GM19035 (cell line): ENCODE measurements around the gene ITPK1.
"Not testable (repeated sequence)": the region's sequence is repeated elsewhere in the genome, so short reads cannot be mapped to it uniquely, and the experiment has no call there.

Experiments
- ATAC-seq: cut with Tn5 transposase; IDR thresholded peaks from one replicate; pipeline ENCODE4 v1.9.1; 2021; ENCODE audit not compliant: unreplicated experiment

The ITPK1 gene

DNA sequence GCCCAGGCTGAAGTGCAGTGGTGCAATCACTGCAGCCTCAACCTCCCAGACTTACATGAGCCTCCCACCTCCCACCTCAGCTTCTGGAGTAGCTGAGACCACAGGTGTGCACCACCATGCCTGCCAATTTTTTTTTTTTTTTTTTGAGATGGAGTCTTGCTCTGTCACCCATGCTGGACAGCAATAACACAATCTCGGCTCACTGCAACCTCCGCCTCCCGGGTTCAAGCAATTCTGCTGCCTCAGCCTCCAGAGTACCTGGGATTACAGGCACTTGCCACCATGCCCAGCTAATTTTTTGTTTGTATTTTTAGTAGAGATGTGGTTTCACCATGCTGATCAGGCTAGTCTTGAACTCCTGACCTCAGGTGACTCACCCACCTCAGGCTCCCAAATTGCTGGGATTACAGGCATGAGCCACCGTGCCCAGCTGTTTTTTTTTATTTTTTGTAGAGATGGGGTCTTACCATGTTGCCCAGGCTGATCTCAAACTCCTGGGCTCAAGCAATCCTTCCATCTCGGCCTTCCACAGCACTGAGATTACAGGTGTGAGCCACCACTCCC lies 15.6 kb upstream of the ITPK1 start:
- not testable (repeated sequence) for ATAC-seq

DNA sequence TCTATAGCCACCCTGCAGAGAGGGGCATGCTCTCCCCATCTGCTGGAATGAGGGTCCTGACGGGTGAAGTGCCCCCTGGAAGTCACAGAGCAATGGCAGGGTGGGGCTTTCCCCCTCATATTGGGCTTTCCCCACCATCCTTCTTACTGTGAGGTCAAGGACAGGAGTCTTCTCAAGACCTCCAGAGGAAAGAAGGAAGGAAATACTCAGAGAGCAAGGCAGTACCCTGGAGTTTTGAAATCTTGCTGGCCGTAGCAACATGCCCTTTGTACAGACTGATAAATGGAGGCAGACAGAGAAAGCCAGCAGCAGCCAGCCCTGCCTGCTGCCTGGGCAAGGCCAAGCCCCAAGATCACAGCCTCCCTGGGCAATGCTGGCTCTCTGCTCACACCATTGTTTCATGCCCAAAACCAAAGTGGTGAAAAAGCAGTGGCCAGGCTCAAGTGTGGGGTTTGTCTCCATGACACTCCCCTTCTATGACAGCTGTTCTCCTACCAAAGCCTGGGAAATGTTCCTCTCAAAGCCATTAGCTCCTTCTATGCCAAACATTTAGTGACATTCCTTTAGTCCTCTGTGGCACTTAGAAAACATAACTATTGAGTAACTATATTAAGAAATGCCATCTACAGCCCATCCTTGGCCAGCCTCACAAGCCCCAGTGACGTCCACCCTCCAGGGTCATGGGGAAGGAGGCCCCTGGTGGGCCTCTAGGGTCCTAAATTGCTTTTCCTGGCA lies 13.2 kb upstream of the ITPK1 start:
- ATAC-seq, result no peak

DNA sequence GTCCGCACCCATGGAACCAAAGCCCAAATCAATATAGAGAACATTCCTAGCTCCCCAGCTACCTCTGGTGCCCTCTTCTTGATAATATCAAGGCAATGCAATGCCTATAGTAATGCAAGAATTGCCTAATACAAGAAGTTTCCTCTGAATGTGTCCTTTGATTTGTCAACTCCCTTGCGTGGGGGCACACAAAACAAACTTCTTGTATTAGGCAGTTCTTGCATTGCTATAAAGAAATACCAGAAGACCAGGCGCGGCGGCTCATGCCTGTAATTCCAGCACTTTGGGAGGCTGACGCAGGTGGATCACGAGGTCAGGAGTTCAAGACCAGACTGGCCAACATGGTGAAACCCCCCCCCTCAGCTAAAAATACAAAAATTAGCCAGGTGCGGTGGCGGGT lies 10.4 kb upstream of the ITPK1 start:
- no peak for ATAC-seq

DNA sequence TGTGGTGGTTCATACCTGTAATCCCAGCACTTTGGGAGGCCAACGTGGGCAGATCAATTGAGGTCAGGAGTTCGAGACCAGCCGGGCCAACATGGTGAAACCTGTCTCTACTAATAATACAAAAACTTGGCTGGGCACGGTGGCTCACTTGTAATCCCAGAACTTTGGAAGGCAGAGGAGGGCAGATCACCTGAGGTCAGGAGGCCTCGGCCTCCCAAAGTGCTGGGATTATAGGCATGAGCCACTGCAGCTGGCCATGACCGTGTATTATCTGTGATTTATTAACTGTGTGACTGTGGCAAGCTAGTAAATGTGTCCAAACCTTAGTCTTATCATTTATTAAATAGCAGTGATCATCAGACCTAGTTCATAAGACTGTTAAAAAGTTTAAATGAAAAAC lies 7.1 kb upstream of the ITPK1 start:
- no peak for ATAC-seq

DNA sequence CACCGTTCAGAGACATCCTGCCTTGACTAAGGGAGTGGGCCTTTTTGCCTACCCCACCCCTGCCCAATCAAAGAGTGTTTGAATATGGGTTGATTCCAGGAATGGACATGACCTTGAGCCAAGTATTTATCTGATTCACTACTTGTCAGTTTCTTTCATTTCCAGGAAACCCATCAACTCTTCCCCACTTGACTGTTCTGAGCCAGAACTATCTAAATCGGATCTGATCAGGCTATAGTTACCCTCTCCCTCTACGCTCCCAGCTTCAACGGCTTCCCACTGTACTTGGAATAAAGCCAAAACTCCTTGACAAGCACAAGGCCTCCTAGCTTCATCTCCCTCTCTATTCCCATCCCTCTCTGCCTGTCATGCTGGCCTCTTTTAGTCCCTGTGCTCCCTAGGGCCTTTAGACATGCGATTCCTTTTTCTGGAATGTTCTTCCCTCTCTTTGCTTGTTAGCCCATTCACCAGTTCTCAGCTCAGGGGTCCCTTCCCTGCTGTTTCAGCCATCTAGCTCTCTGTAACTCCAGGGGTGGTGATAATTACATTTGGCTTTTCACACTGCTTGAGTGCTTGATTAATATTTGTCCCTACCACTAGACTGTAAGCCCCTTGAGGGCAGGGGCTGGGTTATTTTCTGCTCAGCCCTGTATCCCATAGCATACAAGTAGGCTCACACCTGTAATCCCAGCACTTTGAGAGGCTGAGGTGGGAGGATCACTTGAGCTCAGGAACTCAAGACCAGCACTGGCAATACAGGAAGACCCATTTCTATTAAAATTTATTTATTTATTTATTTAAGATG lies 5.5 kb upstream of the ITPK1 start:
- ATAC-seq, result no peak

DNA sequence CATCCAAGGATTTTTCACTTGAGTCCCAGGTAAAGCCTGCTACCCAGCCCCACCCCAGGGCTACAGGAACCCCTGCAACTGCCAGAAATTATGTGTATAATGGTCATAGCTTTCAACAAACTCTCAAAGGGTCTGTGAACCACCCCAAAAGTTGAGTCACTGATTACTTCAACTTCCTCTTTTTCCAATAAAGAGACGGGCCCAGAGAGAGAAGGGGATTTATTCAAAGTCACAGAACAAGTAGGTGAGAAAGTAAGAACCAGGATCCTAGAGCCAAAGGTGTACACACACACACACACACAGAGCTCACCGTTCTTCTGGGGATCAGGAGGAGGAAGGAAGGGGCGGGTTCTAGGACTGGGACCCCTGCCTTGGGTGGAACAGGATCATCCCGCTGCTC lies 4.8 kb upstream of the ITPK1 start:
- ATAC-seq, result no peak

DNA sequence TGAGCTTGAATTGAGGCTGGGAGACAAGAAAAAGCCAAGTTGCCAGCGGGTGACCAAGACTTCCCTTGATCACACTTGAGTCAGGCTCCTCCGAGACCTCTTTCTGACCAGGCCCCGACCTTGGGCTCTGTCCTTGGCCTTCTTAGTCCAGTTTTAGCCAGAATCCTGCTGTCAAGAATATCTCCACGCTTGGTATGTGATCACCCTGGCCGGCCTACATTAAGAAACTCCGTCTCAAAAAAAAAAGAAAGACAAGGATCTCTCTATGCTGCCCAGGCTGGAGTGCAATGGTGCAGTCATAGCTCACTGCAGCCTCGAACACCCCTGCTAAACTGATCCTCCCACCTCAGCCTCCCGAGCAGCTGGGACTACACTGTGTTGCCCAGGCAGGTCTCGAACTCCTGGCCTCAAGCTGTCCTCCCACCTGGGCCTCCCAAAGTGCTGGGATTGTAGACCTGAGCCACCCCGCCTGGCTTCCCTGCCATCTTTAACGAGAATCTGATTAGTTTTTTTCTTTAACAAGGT lies 1.0 kb upstream of the ITPK1 start:
- ATAC-seq, result no peak

DNA sequence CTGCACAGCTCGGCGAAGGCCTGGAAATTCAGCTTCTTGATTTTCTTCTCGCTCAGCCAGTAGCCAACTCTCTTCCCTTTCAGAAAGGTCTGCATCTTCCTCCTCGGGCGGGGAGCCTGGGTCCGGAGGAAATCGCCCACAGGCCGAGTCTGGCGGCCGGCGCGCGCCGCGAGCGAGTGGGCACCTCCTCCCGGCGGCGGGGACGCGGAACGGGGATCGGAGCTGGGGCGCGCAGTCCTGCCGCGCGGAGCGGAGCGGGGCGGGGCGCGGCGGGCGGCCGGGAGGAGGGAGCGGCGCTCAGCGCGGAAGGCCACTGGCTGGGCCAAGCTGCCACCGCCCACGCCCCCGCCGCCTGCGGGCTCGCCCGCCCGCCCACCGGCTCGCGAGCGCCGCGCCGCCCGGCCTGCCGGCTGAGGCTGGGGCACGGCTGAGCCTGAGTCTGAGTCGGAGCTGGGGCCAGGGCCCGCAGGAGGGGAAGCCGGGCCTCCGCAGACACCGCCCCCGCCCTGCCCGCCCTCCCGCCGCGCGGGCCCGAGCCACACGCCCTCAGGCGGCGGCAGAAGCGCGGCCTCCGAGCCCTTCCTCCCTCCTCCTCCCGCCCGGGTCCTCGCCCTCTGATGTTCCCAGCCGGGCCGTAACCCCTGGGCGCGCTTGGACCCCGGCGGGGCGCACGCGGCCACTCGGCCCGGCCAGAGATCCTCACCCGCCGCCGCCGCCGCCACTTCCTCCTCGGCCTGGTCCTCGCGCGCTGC lies 480 bp downstream of the ITPK1 start:
- ATAC-seq, result peak; percentile 78

DNA sequence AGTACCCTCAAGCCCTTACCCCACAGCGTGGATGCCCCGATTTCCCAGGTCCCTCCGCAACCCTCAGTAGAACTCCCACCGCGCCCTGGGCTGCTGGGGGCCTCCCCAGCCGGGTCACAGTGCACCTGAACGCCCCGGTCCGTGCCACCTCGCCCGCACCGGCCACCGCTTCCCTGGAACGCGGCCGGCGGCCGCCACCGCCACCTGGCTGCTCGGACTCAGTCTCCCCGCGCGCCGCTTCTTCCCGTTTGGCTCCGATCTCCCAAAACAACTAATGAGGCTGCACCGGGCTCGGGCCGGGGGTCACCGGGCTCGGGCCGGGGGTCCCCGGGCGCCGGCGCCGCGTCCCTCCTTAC lies 1.0 kb downstream of the ITPK1 start:
- ATAC-seq, result no peak

DNA sequence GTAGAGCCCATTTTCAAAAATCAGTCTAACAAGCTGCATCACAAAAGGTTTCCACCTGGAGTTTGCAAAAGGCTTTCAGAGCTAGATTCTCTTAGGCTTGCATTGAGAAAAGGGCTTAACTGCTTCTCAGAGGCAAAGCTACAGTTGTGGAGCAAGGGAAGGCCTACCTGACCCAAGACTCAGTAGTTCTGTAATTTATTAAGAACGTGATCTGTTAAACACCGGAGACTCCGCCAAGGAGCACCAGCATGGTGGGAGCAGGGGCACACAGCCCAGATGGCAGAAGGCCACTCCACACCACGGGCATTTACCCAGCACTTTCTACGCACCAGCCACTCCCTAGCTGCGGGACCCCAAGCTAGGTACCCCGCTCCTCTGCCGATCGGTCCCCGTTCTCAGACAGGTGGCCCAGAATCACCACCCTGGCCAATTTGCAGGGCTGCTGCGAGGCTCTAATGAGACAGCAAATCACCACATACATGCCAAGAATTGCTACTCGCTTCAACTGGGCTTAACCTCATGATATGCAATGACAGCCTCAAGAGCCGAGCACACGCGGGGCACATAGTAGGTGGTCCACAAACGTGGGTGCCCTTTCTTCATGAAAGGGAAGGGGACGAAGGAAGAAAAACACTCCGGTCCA lies 1.5 kb downstream of the ITPK1 start:
- no peak for ATAC-seq

DNA sequence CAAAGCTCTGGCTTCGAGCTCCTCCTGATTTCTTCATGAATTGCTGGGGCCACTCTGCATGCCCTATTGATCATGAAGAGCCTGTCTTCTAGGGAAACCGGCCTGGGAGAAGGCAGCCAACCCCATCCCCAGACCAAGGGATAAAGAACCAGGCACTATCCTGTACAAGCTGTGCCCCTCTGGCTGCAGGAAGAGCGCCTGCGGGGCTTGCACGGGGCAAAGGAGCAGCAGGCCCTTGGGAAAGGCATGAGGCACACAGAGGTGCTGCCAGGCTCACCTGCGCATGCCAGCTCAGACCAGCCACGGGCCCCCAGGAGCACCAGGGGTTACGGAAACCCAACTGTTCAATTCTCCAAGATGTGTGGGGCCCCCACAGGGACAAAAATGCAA lies 2.1 kb downstream of the ITPK1 start:
- ATAC-seq, result no peak

DNA sequence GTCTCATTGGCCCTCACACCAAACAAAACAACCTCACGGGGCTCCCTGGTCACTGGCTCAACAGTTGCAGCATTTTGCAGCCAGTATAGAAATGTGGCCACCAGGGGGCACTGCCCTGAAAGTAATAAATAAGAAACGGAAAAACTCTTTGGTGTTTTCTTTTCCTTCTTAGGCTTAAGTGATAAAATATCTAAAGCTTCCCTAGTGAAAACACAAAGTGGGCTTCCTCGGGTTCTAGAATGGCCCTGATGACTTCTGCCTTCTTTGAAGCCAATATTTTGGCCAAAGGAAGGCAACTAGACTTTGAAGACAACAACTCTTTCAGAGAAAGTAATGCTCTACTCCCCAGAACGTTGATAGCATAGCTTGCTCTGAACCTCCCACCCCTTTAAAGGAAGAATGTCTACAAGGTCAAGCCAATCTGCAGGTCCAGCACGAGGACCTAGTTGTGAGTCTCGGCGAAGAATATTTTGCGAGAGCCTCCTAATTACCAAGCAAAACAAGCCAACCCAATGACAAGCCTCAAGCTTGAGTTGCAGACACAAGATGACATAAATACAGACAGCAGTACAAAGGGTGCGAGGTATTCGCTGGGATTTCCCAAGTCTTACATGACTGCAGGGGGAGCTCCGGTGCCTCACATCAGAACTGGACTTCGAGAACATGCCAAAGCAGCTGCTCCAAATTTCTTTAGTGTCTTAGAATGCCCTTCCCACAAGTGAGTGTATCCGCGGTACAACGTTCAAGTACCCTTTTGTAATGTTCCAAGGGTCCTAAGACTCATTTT lies 2.6 kb downstream of the ITPK1 start:
- no peak for ATAC-seq

DNA sequence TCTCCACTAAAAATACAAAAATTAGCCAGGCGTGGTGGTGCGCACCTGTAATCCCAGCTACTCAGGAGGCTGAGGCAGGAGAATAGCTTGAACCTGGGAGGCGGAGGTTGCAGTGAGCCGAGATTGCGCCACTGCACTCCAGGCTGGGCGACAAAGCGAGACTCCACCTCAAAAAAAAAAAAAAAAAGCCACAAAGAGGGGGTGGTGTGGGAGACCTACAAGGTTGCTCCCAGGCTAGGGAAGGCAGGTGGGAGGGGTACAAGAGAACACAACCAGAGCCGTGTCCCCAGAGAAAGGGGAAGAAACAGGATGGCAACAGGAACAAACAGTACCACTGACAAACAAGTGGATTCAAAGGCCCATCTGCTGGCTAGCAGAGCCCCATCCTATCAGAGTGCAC lies 4.2 kb downstream of the ITPK1 start:
- not testable (repeated sequence) for ATAC-seq

DNA sequence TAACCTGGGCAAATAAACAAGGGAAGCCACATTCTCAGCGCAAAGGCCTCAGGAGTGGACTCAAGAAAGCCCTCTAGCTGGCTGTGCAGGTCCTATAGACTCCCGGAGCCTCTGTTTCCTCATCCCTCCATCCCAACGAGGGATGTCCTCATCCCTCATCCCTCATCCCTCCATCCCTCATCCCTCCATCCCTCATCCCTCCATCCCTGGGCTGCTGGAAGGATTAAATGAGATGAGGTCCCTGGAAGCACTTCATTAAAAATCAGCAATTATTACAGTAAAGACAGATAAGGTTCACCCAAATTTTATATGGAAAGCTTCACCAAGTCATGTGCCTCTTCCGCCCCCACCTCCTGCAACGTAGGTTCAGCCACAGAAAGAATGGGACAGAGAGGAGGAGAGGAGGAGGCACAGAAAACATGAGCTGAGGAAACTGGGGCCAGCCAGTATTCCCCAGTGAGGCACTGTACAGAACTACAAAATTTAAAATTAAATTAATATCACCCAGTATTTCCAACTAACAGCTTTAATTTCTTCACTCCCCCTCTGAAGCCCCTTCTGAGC lies 4.8 kb downstream of the ITPK1 start:
- no peak for ATAC-seq

DNA sequence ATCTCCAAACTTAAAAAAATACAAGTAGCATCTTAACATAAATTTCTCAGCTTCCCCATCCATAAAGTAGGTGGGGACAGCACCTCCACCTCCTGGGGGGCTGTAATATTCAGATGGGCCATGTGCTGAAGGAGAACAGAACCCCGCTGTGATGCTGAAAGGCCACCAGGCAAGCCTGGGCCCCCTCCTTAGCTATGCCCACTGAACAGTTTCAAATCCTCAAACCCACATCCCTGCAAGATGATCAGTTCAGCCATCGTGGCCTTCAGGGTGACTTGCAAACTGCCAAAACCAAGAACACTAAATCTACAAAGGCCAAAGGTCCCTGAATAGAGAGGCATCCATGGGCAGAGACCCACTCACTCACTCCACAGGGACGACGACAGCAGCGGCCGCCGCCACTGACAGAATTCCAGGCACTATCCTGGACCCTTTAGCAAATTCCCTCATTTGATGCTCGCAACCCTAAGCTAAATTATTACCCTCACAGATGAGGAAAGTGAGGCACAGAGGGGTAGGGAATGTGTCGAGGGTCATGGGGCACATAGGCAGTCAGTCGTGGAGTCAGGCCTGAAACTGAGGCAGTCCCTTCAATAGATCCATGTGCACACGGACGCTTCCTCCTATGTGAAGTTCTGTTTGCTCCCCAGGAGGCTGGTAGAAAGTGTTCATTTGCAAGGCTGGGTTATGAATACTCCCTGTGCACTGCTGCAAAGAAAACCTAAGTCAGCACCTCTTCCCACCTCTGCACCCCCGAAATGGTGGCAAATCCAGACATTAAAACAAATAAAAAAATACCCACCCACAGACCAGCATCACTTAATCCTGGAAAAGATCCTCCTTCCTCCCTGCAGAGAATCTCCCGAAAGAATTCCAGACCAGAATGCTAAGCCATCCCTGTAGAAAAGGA lies 5.9 kb downstream of the ITPK1 start:
- no peak for ATAC-seq

DNA sequence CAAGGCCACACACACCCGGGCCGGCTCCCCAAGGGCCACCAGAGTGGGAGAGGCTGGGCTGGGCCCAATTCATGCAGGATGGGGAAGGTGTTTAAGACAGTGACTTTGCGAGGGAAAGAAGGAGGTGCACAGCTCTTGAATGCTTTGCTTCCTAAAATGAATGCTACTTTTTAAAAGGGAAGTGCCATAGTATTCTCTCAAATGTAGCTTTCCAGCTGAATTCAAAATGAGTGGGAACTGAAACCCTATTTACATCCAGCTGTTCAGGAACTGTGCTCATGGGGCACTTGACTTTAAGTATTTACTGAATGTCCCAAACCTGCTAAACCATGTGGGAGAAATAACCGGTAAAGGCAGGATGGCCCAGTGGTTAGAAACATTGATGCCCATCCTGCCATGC lies 7.6 kb downstream of the ITPK1 start:
- no peak for ATAC-seq

DNA sequence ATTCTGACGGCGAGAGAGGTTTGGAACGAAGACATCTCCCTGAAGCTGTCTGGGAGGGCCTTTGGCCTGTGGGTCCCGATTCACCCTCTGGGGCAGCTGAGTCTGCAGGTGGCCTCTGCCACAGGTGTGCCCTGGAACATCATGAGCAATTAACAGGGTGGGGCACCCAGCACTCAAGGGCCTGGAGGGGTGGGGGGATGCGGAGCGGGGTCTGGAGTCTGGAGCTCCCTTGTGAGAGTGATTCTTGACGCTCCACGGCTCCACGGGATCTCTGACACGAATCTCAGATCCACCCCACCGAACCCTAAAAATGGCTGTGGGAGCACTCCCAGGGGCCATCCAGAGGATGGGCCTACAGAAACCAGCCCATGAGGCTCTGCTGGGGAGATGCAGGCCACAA lies 8.3 kb downstream of the ITPK1 start:
- no peak for ATAC-seq

DNA sequence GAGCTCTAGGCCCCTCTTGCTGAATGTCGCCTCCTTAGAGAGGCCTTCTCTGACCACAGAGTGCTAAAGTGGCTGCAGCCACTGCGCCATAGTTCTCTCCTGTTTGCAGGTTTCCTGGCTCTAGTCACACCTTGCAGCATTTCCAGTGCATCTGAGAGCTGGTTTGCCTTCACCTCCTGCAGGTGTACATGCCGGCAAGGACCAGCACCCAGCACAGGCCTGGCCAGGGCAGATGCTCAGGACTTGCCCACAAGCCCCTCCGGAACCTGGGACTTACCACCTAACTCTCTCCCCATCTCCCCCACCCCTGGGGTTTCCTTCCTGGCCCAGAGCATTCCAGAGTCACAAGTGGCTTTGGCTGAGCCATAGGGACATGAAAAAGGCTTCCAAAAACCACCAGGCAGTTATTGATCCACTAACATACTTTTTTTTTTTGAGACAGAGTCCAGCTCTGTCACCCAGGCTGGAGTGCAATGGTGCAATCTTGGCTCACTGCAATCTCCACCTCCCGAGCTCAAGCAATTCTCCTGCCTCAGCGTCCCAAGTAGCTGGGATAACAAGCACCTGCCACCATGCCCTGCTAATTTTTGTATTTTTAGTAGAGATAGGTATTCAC lies 9.1 kb downstream of the ITPK1 start:
- no peak for ATAC-seq
